NCI-H146 (cell line): ENCODE measurements around the gene PLEKHN1.
"Not testable (repeated sequence)": the region's sequence is repeated elsewhere in the genome, so short reads cannot be mapped to it uniquely, and the experiment has no call there.

Experiments
- DNase-seq: peaks from one replicate; lab custom pipeline; 2025; lab: John Stamatoyannopoulos, UW

Gene PLEKHN1

DNA sequence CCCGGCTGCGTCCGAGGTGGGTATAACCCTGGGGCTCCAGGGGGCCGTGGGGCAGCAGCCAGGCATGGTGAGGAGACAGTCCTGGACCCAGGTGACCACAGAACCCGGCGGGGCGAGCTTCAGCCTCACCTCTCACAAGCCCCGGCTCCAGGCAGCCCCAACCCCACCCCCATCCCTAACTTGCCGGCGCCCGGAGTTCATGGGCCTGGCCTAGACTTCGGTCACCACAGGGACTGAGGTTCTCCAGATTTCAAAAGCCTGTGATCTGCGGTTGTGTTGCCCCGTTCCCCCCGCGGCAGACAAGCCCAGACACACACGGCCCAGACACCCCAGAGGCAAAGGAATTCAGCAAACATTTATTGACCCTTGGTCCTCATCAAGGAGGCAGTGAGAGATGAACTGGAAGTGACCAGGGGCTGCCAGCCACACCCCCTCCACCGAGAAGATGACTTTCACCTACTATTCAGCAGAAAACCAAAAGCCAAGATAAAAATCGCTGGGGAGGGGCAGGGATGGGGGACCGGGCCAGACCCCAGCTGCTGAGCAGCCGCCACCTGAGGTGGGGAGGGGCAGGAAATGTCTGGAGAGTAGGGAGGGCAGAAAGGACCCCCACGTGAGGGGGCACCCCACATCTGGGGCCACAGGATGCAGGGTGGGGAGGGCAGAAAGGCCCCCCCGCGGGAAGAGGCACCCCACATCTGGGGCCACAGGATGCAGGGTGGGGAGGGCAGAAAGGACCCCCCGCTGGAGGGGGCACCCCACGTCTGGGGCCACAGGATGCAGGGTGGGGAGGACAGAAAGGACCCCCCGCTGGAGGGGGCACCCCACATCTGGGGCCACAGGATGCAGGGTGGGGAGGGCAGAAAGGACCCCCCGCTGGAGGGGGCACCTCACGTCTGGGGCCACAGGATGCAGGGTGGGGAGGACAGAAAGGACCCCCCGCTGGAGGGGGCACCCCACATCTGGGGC, 29.7 kb downstream of the PLEKHN1 start:
- DNase-seq, result no peak

DNA sequence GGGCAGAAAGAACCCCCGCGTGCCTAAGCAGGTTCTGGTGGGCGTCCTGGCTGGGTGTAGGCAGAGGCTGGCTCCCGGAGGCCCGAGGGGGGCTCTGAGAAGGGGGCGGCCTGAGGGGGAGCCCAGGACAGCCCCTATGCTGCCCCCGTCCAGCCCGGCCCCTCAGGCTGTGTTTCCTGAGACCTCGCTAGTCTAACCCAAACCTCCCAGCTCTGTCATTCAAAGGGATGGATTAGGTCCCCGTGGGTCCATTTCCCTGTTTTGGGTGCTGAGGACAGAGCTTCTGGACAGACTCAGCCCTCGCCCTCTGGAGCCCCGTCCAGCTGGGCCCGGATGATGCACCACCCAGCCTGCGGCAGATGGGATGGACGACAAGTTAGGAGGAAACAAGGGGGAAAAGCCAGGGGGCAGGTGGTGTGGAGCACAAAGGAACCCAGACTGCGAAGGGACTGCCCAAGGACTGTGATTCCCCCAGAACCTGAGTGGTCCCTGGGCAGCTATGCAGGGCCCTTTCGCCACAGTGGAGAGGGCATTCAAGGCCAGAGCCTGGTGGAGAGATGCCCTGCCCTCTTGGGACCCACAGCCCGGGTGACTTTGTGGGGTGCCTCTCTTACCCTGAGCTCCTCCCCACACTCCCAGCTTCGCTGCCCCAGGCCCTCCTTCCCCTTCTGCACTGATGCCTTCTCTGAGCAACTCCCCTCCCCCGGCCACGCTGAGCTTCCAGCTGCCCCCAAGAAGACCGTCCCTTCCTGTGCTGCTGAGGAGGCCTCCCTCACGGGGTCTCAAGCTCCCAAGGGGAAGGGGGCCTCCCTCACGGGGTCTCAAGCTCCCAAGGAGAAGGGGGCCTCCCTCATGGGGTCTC, 30.8 kb downstream of the PLEKHN1 start:
- DNase-seq, result no peak

DNA sequence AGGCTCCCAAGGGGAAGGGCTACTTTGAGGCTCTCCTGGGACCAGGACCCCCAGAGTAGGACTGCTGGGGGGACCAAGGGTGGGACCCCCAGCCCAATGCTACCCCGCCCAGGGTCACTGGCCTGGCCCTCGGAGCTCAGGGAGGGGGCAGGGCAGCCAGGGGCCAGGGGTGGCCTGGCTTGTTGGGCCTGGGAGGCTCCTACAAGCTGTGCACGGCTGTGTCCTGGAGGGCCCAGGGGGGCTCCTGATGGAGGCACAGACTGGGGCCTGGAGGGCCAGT, 31.4 kb downstream of the PLEKHN1 start:
- no peak for DNase-seq

DNA sequence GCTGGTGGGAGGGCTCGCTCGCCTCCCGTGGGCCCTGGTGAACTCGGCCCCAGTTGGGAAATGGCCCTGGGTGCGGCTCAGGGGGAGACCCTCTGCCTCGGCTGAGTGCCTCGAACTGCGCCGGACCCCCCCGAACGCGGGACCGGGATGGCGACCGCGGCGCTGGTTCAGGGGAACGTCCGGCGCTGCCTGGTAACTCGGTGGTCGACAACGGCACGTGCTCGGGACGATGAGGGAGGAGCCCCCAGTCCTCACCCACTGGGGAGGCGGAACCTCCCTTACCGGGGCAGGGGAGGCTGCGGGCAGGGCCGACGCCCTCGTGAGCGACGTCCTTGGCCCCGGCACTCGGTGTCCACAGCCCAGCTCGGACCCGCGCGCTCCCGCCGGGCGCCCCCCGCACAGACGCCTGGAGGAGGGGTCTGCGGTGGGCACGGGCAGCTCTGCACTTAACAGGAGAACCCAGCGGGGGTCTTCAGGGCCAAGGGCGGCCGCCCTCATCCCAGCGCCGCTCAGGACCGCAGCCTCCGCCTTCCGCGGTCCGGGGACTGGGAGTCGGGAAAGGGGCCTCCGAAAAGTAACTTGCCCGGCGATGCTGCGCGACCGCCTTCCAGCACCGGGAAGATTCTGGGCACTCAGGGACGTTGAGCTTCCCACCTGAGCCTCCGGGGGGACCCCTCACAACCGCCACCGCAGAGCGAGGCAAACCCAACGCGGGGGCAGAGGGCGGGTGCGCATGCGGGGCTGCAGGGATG, 31.9 kb downstream of the PLEKHN1 start:
- DNase-seq, result no peak

DNA sequence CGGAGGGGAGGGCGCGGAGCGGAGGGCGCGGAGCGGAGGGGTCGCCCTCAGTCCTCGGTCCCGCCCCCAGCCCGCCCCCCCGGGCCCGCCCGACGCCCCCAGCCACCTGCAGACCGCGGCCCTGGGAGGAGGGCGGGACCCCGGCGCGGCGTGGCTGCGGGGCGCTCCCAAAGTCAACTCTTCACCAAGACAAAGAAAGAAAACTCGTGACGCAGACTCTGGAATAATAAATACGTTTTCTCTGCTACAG, 32.4 kb downstream of the PLEKHN1 start:
- DNase-seq, result no peak

DNA sequence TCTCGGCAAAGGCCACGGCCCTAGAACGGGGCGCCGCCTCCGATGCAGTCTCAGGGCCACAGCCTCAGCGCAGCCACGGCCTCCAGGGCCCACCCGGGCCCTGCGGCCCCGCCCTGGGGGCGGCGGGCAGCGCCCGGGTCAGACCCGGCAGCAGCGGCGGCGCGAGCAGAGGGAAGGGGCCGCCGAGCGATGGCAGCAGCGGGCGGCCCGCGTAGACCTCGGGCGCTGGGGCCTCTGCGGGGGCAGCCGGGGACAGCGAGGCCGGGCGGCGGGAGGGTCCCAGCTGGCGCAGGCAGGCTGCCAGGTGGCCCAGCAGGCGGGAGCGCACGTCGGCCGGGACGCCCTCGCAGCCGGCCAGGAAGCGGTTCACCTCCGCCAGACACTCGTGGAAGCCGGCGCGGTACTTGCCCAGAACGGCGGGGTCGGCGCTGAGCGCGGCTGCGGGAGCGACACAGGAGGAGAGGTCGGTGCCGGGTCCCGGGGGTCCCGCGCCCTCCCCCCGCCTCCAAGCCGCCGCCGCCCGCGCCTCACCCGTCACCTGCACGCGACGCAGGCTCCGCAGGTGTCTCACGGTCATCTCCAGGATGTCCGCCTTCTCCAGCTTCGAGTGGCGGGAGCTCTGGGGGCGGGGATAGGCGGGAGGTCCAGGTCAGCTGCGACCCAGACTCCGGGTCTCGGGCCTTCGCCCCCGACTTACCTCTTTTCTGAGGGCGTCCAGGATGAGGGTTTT, 32.9 kb downstream of the PLEKHN1 start:
- peak; percentile 42 for DNase-seq

DNA sequence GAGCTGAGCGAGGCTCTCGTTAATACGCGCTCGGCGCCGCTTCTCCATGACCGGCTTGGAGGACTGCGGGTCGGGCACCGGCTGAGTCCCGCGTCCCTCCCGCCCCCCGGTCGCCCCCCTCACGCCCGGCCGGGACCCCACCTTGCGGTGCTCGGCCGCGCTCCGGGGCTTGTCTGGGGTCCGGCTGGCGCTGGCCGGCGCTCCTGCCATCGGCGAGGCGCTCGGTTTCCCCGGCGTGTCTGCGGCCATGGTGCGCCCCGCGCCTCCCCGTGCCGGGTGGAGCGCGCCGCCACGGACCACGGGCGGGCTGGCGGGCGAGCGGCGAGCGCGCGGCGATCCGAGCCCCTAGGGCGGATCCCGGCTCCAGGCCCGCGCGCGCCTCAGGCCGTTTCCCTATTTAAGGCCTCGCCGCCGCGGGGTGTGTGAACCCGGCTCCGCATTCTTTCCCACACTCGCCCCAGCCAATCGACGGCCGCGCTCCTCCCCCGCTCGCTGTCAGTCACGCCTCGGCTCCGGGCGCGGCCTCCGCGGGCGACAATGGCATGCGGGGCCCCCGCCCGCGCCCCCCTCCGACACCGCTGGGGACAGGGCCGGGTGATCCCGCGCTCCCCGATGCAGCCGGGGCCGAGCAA, 33.6 kb downstream of the PLEKHN1 start, which contains the start of gene HES4:
Gene HES4, minus strand, starts transcription at position 373 of the 632 bp plus-strand sequence. Its CDS starts 124 bp downstream, at position 249.
- DNase-seq, result peak; percentile 79

DNA sequence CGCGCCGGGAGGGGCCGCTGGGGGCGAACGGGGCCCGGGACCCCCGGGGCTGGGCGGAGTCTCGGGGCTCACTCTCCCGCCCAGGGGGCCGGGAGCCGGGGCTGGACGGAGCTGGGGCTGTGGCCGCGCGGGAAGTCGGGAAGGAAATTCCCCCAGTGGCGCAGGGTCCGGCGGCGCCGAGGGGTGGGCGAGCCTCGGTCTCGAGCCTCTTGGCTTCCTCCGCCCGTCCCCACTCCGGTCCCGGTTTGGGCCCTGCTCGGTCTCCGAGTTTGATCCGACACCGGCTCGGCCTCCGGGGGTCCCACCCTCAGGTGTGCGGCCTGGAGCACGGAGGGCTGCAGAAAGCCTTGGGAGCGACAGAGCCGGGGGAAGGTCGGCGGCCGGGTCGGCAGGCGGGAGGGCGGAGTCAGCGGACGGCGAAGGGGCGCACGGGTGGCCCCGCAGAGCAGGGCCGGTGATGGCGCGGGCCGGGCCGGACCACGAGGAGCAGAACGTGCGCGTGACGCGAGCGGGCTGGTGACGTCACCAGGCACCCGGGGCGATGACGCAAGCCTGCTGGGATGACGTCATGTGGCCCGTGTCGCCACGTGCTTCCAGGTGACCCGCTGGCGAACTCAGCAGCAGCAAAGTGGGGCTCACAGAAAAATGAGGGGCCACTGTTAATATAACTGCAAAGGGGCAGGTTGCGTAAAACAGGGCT, 34.2 kb downstream of the PLEKHN1 start:
- DNase-seq, result peak; percentile 63

DNA sequence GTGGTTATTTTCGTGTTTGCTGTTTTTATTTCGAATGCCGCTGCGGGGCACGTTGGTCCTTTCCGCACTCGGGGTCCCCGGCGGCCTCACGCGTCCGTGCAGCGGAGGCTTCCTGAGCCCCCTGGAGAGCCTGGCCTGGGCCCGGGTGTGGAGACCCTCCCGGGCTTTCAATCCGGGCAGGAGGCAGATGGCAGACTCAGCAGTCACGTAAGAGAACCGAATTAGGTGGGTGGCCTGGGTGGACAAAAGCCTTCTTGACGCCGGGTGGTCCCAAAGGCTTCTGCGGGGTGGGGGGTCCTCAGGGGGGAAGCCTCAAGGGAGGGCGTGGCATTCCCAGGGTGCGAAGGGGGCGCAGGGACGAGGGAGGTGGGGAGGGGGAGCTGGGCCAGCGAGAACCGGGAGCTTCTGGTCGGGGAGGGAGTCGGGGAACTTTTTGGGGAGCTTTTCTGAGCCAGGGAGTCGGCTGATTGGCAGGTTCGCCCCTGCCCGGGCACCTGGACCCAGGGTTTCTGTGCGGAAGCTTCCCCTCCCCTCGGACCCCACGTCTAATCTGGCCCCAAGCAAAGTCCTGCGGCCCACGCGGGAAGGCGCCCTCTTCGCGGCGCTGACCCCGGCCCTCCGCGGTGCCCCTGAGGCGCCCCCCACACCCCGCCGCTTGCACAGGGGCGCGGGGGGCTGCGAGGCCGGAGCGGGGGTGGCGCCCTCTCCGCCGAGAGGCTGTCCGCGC, 34.9 kb downstream of the PLEKHN1 start:
- DNase-seq, result no peak

DNA sequence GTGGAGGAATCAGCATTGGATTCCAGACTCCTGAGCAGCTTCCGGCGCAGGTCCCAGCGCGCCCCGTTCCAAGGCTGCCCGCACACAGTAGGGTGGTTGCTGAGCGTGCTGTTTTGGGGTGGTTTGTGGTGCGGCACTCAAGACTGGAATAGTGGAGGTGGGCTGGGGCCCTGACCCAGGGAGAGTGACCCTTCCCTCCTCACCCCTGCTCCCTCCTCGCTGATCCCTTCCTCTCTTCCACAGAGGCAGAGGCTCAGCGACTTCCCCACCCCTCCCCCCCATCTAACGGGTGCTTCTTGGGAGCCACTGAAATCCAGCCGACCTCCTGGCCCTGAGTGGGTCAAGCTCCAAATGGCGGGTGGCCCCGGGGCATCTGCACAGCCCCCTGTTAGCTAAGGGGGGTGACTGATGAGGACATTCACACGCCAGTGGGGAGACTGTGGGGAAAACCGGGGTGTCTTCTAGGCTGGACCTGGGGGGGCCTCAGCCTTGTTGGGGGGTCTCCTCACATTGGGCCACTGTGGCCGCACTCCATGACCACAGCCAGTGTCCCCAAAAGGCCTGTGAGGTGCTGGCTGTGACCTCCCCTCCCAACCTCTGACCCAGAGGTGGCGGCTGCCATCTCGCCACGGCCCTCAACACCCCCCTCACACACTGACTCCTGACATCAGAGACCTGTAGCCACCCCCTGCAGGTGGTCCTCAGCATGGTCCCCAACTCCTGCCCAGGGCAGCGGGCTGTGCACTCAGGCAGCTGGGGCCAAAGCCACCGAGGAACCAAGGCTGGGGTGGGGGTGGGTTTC, 37.5 kb downstream of the PLEKHN1 start:
- DNase-seq, result no peak

DNA sequence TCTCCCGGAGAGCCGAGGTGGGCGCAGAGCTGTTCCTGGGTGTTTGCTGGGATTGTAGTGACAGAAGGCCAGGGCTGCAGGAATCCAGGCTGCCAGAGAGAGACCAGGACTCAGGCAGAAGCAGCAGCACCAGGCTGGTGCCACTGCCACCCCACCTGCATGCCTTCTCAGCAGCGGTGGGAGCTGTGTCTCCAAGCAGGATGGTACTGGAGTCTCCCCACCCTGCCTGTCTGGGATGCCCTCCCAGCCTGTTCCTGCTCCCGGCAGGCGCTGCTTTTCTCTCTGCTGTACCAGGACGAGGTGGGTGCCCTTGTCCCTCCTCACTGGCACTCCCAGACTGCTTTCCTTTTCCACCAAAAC, 38.1 kb downstream of the PLEKHN1 start:
- no peak for DNase-seq

DNA sequence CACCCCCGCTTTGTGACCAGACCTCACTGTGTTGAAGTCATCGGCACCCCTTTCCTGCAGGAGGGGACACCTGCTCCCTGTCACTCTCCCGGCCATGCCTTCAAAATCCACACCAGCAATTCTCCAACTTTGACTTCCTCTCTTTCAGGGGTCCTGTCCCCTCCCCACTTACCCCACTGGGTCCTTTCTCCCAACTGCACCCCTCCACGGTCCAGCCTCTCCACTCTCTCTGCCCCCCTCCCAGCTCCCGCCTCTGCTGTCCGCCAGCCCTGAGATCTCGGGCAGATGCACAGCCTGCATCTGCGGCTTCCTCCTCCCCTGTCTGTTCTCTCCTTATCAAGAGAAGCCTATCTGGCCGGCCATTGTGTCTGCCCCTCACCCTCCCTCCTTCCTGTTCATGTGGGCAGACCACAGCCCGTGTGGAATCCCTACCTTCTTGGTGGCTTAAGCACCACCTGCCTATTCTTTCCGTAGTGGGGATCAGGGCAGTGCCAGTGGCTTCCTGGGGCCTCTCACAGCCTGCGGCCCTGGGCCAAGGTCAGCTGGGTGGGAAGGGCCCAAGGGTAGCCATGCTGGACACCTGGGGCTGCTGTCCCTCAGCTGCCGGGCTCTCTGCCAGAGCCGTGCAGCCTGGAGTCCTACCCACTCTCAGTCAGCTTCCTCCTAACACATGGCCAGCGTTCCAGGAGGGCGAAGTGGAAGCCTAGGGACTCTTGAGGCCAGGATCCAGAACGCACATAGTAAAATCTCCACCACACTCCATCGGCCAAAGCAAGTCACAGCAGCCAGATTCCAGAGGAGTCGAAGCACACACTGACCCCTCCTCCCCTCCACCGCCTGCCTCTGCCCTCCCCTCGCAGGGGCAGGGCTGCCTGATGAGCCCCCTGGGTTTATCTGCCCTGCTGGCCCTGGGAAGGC, 38.8 kb downstream of the PLEKHN1 start:
- peak; percentile 72 for DNase-seq

DNA sequence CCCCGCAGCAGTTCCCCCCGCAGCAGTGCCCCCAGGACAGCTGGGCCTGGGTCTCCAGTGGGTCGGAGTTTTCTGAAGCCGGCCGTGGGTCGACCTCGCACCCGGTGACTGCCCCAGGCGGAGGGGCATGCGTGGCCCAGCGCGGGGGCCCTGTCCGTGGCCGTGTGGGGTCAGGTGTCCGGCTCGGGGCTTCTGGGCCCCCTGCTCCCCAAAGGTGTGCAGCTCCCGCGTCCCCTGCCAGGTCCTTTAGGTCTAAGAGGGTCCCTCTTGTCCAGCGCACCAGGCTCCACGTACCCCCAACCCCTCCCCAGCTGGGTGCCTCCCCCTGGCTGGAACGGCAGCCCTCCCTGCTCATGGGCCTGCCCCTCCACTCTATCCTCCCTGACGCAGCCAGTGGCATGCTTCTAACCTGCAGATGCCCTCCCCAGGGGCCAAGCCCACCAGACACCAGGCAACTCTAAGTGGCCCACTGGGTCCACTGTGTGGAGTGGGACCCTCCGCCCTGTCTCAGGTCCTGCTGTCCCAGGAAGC, 39.6 kb downstream of the PLEKHN1 start:
- no peak for DNase-seq

DNA sequence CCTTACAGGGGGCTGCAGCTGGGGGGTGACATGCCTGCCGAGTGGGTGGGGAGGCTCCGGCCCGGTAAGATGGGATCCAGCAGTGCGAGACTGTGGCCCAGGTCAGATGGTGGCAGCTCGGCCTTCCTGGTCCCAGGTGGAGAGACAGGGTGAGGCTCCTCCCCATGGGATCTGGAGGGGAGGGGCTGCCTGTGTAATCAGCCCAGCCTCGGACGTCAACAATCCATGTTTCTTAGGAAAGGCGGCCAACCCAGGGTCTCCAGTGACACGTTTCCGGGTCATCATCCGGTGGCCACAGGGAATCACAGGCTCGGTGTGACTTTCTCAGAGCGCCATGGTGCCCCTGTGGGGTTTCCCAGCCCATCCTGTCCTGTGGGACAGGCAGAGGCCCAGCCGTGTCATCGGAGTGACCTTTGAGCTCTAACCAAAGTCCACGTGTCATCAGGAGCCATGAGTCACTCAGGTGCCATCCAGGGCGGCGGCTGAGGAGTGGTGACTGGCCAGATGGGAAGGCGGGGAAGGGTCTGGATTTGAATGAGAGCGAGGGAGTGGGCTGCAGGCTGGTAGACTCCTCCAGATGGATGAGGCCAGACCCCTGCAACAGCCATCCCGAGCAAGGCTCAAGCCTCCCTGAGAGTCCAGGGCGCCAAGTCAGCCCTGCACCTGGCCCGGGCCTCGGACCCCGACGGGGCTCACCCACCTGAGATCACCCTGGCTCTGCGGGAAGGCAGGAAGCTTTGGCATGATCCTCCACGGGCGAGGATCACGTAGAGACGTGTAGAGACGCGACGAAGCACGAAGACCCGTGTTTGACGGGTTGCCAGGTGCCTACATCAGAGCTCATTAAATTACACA, 40.2 kb downstream of the PLEKHN1 start:
- no peak for DNase-seq

DNA sequence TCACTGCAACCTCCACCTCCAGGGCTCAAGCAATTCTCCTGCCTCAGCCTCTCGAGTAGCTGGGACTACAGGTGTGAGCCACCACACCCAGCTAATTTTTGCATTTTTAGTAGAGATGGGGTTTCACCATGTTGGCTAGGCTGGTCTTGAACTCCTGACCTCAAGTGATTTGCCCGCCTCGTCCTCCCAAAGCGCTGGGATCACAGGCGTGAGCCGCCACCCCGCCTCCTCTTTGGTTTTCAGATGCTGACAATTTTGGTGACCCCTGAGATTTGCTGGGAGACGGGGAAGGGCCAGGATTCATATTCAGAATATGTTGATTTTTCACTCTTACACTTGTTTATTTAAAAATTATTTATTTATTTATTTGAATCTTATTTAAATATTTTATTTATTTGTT, 43.8 kb downstream of the PLEKHN1 start:
- not testable (repeated sequence) for DNase-seq

DNA sequence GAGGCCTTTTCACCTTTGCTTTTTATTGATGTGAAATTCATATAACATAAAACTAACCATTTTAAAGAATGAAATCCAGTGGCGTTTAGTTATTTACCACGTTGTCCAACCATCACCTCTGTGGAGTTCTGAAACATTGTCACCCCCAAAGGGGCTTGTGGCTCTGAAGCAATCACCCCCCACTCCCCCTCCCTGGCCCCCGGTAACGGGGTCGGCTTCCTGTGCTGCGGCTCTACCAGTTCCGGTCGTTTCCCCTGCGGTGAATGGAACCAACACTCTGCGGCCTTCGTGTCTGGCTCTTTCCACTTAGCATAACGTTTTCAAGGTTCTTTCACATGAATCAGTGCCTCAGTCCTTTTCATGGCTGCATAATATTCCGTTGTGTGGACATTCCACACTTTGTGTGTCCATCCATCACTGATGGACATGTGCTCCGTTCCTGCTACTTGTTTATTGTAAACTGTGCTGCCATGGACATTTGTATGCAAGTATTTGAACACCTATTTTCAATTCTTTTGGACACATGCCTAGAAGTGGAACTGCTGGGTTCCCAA, 45.2 kb downstream of the PLEKHN1 start:
- DNase-seq, result no peak

DNA sequence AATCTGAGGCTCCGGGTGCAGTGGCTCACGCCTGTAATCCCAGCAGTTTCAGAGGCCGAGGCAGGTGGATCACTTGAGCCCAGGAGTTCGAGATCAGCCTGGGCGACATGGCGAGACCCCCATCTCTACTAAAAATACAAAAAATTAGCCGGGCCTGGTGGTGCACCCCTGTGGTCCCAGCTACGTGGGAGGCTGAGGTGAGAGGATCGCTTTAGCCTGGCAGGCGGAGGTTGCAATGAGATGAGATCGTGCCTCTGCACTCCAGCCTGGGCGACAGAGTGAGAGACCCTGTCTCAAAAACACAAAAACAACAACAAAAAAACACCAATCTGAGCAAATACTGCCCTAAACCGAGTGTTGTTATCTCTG, 46.4 kb downstream of the PLEKHN1 start:
- not testable (repeated sequence) for DNase-seq
